PC-3 (cell line): ENCODE measurements around the gene CHST8. TPM values are rescaled to one million over a fixed set of nuclear protein-coding genes. Genes with fewer than 3 reads are reported as not detected.

Experiments
- ATAC-seq: fragments of 200-7000 bp; cut with Tn5 transposase; 2 replicates; pipeline ENCODE4 v1.9.1; 2020; ENCODE audit warnings: mild to moderate bottlenecking, moderate library complexity
- BruUV-seq: library from RNA; stranded (reverse); fragments of 400-500 nt; replicated peaks from 2 replicates; lab custom pipeline; 2021; lab: Mats Ljungman, UMichigan
- CTCF ChIA-PET: fragments of 300-600 bp; sonication (Branson Sonifier 250); formaldehyde crosslinking; loops from one replicate; lab custom pipeline; 2022; ENCODE audit warnings: antibody characterized with exemption; lab: Charles Lee
- POLR2A ChIA-PET: fragments of 300-600 bp; sonication (Branson Sonifier 250); formaldehyde crosslinking; loops from one replicate; lab custom pipeline; 2022; ENCODE audit warnings: antibody characterized with exemption; ENCODE audit not compliant: unreplicated experiment; lab: Charles Lee
- DNase-seq: peaks from one replicate; pipeline ENCODE4 v3.0.0-alpha.2; 2015
- H2AFZ ChIP-seq: fragments of 300-600 bp; sonication (generic); 2 replicates; pipeline ENCODE4 v1.6.0; 2016; ENCODE audit warnings: antibody characterized with exemption, low read length
- H3F3A ChIP-seq: fragments of 300-600 bp; sonication (generic); one replicate; pipeline ENCODE4 v1.6.0; 2017; ENCODE audit warnings: antibody characterized with exemption, low read length, control low read depth, mild to moderate bottlenecking; ENCODE audit not compliant: unreplicated experiment
- H3K27ac ChIP-seq: fragments of 300-600 bp; sonication (generic); 2 replicates; pipeline ENCODE4 v1.5.1; 2016; ENCODE audit warnings: mild to moderate bottlenecking, low read length
- H3K27me3 ChIP-seq: fragments of 300-600 bp; sonication (generic); 2 replicates; pipeline ENCODE4 v1.6.1; 2016; ENCODE audit warnings: low read length, mixed read lengths
- H3K36me3 ChIP-seq: fragments of 300-600 bp; sonication (generic); 2 replicates; pipeline ENCODE4 v1.6.1; 2016; ENCODE audit warnings: low read depth, mixed run types, low read length, mixed read lengths
- H3K4me1 ChIP-seq: fragments of 300-600 bp; sonication (generic); 2 replicates; pipeline ENCODE4 v1.5.1; 2016; ENCODE audit warnings: low read length; ENCODE audit not compliant: insufficient read depth
- H3K4me2 ChIP-seq: fragments of 300-600 bp; sonication (generic); 2 replicates; pipeline ENCODE4 v1.6.0; 2016; ENCODE audit warnings: low read length
- H3K4me3 ChIP-seq: fragments of 300-600 bp; sonication (generic); 2 replicates; pipeline ENCODE4 v1.5.1; 2016; ENCODE audit warnings: mild to moderate bottlenecking, low read length, mixed read lengths
- H3K79me2 ChIP-seq: fragments of 300-600 bp; sonication (generic); 2 replicates; pipeline ENCODE4 v1.6.1; 2017; ENCODE audit warnings: low read length, mixed read lengths
- H3K9ac ChIP-seq: fragments of 300-600 bp; sonication (generic); 2 replicates; pipeline ENCODE4 v1.6.0; 2016; ENCODE audit warnings: mild to moderate bottlenecking, low read length
- H3K9me2 ChIP-seq: fragments of 300-600 bp; sonication (generic); replicated peaks from 2 replicates; pipeline ENCODE4 v1.6.1; 2016; ENCODE audit warnings: mixed run types, low read length, mixed read lengths
- H3K9me3 ChIP-seq: fragments of 300-600 bp; sonication (generic); 2 replicates; pipeline ENCODE4 v1.6.1; 2016; ENCODE audit warnings: low read length, mixed read lengths
- H4K20me1 ChIP-seq: fragments of 300-600 bp; sonication (generic); 2 replicates; pipeline ENCODE4 v1.6.1; 2016; ENCODE audit warnings: low read length, mixed read lengths
- EZH2 ChIP-seq: fragments of 300-600 bp; sonication (generic); IDR thresholded peaks from one replicate; pipeline ENCODE4 v1.6.1; 2017; ENCODE audit warnings: antibody characterized with exemption, mild to moderate bottlenecking, low read length; ENCODE audit not compliant: unreplicated experiment
- EZH2phosphoT487 ChIP-seq: fragments of 300-600 bp; sonication (generic); IDR thresholded peaks from 2 replicates; pipeline ENCODE4 v1.6.1; 2018; ENCODE audit warnings: mild to moderate bottlenecking, antibody characterized with exemption, low read length, borderline replicate concordance
- intact Hi-C: fragments of 100-400 bp; cut with micrococcal nuclease; formaldehyde crosslinking; loops from 2 replicates; pipeline ENCODE4 v1.9.0; 2023
- total RNA-seq: library from RNA; depleted of rRNA; stranded (reverse); fragments of >200 nt; gene quantifications from 2 replicates; pipeline ENCODE4 v1.2.3, GENCODE V29; 2014
- TF ChIP-seq, protein P1 (sequence below): fragments of 300-600 bp; sonication (generic); conservative IDR thresholded peaks from 2 replicates; pipeline ENCODE4 v1.5.1; 2017; ENCODE audit warnings: antibody characterized with exemption, low read depth, mild to moderate bottlenecking, low read length

Gene CHST8
- total RNA-seq, 1 experiment from 2014 or later: 0.36 TPM

DNA sequence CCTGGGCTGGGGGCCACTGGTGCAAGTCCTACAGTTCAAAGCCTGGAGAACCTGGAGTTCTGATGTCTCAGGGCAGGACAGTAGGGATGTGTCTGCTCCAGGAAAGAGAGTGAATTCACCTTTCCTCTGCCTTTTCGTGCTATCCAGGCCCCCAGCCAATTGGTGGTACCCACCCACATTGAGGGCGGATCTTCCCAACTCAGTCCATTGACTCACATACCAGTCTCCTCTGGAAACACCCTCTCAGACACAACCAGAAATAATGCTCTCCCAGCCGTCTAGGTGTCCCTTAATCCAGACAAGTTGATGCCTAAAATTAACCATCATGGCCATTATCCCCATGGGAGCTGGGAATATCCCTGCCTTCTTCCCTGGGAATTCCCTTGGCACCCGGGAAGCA lies 38.8 kb upstream of the CHST8 start:
- Histone ChIP-seq H3K27me3 (no peaks in the 10 kb centered on the region), H3K9ac (no peak overlapping the region), H3K79me2 (no peaks in the 10 kb centered on the region), H3K9me2 (no peaks in the 10 kb centered on the region), H2AFZ (no peak overlapping the region), H3K36me3 (no peaks in the 10 kb centered on the region), H4K20me1 (no peaks in the 10 kb centered on the region), H3F3A (no peaks in the 10 kb centered on the region), H3K4me3 (no peak overlapping the region), H3K27ac (no peak overlapping the region), H3K9me3 (no peaks in the 10 kb centered on the region), H3K4me1 (no peaks in the 10 kb centered on the region), H3K4me2 (no peak overlapping the region)
- CTCF ChIA-PET: no interaction called here
- no TSS peak for BruUV-seq
- TF ChIP-seq, protein P1, sequence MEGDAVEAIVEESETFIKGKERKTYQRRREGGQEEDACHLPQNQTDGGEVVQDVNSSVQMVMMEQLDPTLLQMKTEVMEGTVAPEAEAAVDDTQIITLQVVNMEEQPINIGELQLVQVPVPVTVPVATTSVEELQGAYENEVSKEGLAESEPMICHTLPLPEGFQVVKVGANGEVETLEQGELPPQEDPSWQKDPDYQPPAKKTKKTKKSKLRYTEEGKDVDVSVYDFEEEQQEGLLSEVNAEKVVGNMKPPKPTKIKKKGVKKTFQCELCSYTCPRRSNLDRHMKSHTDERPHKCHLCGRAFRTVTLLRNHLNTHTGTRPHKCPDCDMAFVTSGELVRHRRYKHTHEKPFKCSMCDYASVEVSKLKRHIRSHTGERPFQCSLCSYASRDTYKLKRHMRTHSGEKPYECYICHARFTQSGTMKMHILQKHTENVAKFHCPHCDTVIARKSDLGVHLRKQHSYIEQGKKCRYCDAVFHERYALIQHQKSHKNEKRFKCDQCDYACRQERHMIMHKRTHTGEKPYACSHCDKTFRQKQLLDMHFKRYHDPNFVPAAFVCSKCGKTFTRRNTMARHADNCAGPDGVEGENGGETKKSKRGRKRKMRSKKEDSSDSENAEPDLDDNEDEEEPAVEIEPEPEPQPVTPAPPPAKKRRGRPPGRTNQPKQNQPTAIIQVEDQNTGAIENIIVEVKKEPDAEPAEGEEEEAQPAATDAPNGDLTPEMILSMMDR: no peak
- TF ChIP-seq EZH2 (no peak), EZH2phosphoT487 (no peak)
- ATAC-seq: no peak
- intact Hi-C loops: no loop called here
- POLR2A ChIA-PET: no interaction called here
- DNase-seq: no peak

DNA sequence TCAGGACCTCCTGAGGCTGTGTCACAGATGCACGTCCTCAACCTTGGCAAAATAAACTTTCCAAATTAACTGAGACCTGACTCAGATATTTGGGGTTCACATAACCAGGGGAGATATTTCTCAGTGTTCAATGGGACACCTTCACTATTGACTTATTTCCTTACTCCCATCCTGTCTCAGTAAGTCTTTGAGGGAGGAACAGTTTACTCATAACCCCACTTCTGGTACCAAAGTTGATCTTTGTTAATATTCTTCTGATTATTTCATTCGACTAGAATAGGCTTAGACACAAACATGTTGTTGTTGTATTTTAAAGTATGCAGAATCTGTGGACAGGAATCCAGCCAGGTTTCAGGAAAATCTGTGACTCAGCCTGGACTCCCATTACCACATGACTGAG lies 34.6 kb upstream of the CHST8 start:
- H3F3A ChIP-seq: no peaks in the 10 kb centered on the region
- H3K27me3 ChIP-seq: no peaks in the 10 kb centered on the region
- no peak overlapping the region for H3K4me2 ChIP-seq
- DNase-seq (no peak), ATAC-seq (no peak)
- no peak overlapping the region for H3K9ac ChIP-seq
- ChIA-PET POLR2A (no interaction called here), CTCF (no interaction called here)
- no peaks in the 10 kb centered on the region for H3K36me3 ChIP-seq
- BruUV-seq: no TSS peak
- no peaks in the 10 kb centered on the region for H3K9me2 ChIP-seq
- H3K4me1 ChIP-seq: no peaks in the 10 kb centered on the region
- H3K9me3 ChIP-seq: no peaks in the 10 kb centered on the region
- no peaks in the 10 kb centered on the region for H3K79me2 ChIP-seq
- no peak overlapping the region for H2AFZ ChIP-seq
- no peak for TF ChIP-seq EZH2
- TF ChIP-seq EZH2phosphoT487: no peak
- H4K20me1 ChIP-seq: no peaks in the 10 kb centered on the region
- H3K27ac ChIP-seq: no peak overlapping the region
- H3K4me3 ChIP-seq: no peak overlapping the region
- intact Hi-C loops: no loop called here

DNA sequence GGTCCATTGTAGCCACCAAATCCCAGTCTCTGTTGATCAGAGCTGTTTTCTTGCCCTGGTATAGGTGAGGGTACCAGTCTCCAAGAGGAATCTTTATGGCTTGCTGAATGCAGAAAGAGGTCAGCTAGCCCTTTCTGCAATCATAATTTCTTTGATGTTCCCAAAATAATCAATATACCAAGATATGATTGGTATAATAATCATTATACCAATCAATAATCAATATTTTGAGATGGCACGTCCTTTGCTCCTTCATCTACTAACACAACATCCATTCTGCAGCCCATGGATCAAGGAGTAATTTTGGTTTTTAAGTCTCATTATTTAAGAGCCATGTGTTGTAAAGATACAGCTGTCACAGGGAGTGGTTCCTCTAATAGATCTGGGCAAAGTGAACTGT lies 31.5 kb upstream of the CHST8 start:
- Histone ChIP-seq H3F3A (no peaks in the 10 kb centered on the region), H3K27me3 (no peaks in the 10 kb centered on the region), H3K36me3 (no peaks in the 10 kb centered on the region), H4K20me1 (no peaks in the 10 kb centered on the region), H3K9me2 (no peaks in the 10 kb centered on the region), H3K79me2 (no peaks in the 10 kb centered on the region), H3K4me2 (no peak overlapping the region), H3K9ac (no peak overlapping the region), H3K4me3 (no peak overlapping the region), H3K9me3 (no peaks in the 10 kb centered on the region), H3K4me1 (no peaks in the 10 kb centered on the region), H2AFZ (no peak overlapping the region), H3K27ac (no peak overlapping the region)
- ChIA-PET POLR2A (no interaction called here), CTCF (no interaction called here)
- ATAC-seq (no peak), DNase-seq (no peak)
- intact Hi-C loops: no loop called here
- TF ChIP-seq EZH2phosphoT487 (no peak), EZH2 (no peak)
- TF ChIP-seq, protein P1: no peak
- BruUV-seq: no TSS peak
